Astrocyte (in vitro differentiated cells and primary cell): Measurements from ENCODE around the gene PDE6D.

Experiments
- EZH2 ChIP-seq: IDR thresholded peaks from 2 replicates; pipeline ENCODE4 v1.6.1; 2012; ENCODE audit warnings: mild to moderate bottlenecking, low read length, inconsistent platforms; ENCODE audit not compliant: insufficient read depth
- TF ChIP-seq, protein P1 (sequence below): IDR thresholded peaks from 2 replicates; pipeline ENCODE4 v1.5.1; 2011; ENCODE audit warnings: low read depth, mild to moderate bottlenecking, inconsistent platforms, low read length, moderate library complexity; ENCODE audit not compliant: insufficient read depth

DNA sequence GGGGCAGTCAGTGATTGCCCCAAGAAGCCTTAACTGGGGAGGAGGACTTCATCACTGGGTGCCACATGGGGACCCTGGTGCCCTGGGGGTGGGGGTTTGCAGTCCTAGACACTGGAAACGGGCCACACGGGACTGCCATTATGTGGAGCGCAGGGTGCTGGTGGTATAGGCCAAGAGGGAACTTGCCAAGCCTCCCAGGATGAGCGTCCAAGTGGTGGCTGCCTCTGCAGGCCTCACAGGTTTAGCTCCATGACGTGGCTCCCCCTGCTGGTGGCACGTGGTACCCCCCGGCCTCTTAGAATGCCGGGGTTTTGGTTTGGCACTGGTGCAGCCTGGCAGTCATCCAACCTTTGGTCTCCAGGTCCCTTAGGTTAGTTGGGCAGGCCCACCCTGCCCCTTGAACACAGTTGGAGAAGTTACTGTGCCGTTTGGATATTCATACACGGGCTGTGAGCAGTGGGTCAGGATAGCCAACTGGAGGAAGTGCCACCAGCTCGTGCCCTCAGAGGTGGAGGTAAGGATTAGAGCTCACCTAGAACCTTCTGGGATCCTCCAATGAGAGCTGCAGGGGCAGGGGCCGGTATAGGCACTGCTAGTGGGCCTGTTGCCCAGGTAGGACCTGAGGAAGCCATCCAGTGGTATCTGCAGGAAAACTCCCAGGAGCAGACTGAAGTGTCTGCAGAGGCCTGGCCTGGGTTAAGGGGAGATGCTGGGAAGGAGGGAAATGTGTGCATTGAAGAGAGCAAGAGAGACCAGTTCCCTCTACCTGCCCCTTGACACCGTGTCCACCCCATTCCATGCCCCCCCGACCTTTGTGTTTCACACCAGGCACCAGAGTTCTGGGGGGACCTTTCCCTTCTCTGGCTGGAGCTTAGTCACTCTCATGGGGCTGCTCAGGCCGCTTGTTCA lies 67.1 kb downstream of the PDE6D start:
- TF ChIP-seq, protein P1, sequence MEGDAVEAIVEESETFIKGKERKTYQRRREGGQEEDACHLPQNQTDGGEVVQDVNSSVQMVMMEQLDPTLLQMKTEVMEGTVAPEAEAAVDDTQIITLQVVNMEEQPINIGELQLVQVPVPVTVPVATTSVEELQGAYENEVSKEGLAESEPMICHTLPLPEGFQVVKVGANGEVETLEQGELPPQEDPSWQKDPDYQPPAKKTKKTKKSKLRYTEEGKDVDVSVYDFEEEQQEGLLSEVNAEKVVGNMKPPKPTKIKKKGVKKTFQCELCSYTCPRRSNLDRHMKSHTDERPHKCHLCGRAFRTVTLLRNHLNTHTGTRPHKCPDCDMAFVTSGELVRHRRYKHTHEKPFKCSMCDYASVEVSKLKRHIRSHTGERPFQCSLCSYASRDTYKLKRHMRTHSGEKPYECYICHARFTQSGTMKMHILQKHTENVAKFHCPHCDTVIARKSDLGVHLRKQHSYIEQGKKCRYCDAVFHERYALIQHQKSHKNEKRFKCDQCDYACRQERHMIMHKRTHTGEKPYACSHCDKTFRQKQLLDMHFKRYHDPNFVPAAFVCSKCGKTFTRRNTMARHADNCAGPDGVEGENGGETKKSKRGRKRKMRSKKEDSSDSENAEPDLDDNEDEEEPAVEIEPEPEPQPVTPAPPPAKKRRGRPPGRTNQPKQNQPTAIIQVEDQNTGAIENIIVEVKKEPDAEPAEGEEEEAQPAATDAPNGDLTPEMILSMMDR: peak; percentile 87
- no peak for TF ChIP-seq EZH2
